Esophagus squamous epithelium (tissue), 5 donors: ENCODE results near the gene WDR37. TPM values are rescaled to one million over a fixed set of nuclear protein-coding genes. Genes with fewer than 3 reads are reported as not detected.

ENCODE experiments used
- DNase-seq: peaks from one replicate; lab custom pipeline; 2025; lab: John Stamatoyannopoulos, UW
- H3K27ac ChIP-seq, 4 donors: fragments of 200-600 bp; sonication (generic); one replicate each; pipeline ENCODE4 v1.5.1; 2016 to 2019; ENCODE audit warnings: mild to moderate bottlenecking in 1 of 4
- H3K27me3 ChIP-seq, 4 donors: fragments of 200-600 bp; sonication (generic); 1 replicate in 3 of 4; 2 replicates in 1 of 4; pipeline versions ENCODE4 v1.5.1 to v1.6.0; 2017 to 2021; ENCODE audit warnings: antibody characterized with exemption in 1 of 4
- H3K36me3 ChIP-seq, 3 donors: fragments of 200-600 bp; sonication (generic); one replicate each; pipeline ENCODE4 v1.5.1; 2016 to 2019
- H3K4me1 ChIP-seq, 3 donors: fragments of 200-600 bp; sonication (generic); one replicate each; pipeline ENCODE4 v1.5.1; 2017 to 2019
- H3K4me3 ChIP-seq, 4 donors: fragments of 200-600 bp; sonication (generic); 1 replicate in 3 of 4; 2 replicates in 1 of 4; pipeline ENCODE4 v1.5.1; 2016 to 2019; ENCODE audit warnings: mild to moderate bottlenecking in 2 of 4, moderate library complexity in 1 of 4
- H3K9me3 ChIP-seq, 3 donors: fragments of 200-600 bp; sonication (generic); one replicate each; pipeline ENCODE4 v1.5.1; 2016 to 2019
- CTCF ChIP-seq, 6 experiments: fragments of 450-650 bp in 4 of 6; fragments of 200-600 bp in 2 of 6; sonication (generic) in 2 of 6; IDR thresholded peaks; one replicate each; pipeline ENCODE4 v1.5.1; 2016 to 2019; ENCODE audit warnings: antibody characterized with exemption in 6 of 6, mild to moderate bottlenecking in 4 of 6, moderate library complexity in 4 of 6
- POLR2A ChIP-seq, 4 donors: fragments of 450-650 bp; IDR thresholded peaks; one replicate each; pipeline ENCODE4 v1.6.1; 2017; ENCODE audit warnings: antibody characterized with exemption in 4 of 4, mild to moderate bottlenecking in 4 of 4, moderate library complexity in 3 of 4
- WGBS, 2 donors: methylation state at CpG; one replicate each; pipeline ENCODE4 v1.1.5; 2018; 5-methylcytosine and 5-hydroxymethylcytosine counted together
- intact Hi-C: fragments of 100-400 bp; cut with DNase I; formaldehyde crosslinking; loops from one replicate; pipeline ENCODE4 v1.15.0; 2022
- total RNA-seq, 4 donors: library from RNA; depleted of rRNA; stranded (reverse); fragments of >200 nt; gene quantifications; one replicate each; pipeline ENCODE4 v1.1.0, GENCODE V29; 2016
- donor health status: DM: yes; HTN: yes; CAD: no.

WDR37 gene
- total RNA-seq, 4 donors from 2014 or later = 7.5 to 17.2 (median 11.3) TPM

DNA sequence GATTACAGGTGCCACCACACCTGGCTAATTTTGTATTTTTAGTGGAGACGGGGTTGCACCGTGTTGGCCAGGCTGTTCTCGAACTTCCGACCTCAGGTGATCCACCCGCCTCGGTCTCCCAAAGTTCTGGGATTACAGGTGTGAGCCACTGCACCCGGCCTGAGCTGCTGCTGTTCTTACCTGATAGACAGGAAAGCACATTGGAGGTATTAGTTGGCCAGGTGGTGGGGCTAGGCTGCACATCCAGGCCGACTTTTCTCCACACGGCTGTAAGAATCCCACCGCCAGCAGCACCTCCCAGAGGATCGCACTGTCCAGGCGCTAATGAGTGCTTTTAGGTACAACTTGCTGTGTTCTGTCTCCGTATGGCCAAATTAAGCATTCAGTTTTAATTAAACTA is 112.6 kb downstream of the WDR37 start:
- TF ChIP-seq POLR2A (IDR thresholded peaks at IDR 0.05) (no peak), CTCF (IDR thresholded peaks at IDR 0.05) (no peak)

DNA sequence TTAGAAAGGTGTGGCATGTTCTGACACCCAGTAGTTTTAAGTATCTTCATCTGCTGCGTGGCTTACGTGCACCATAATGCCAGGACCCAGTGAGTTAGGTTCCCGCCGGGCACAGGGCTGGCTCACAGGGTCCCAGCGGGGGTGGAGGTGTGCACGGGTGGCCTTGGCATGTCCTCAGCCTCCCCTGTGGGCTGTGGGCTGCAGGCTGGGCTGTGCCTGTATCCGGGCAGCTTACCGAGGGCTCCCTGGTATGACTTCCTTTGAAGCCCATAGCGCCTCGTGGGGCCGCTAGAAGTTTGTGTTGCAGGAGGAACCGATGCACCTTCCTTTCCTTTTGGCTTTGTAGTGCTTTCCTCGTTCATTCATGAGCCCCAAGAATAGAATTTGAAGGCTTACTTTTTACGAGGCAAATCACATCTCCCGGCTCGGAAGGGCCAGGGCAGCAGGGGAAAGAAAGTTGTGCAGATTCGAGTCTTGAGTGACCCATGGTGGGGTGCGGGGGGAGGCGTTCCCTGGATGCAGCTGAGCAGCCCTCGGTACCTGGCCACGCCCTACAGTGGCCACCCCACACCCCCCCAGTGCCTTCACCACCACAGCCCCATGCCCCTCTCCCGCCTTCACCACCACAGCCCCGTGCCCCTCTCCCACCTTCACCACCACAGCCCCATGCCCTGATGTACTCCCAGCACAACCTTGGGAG is 113.2 kb downstream of the WDR37 start:
- Histone ChIP-seq H3K4me1 (no peaks in the 10 kb centered on the region), H3K9me3 (no peaks in the 10 kb centered on the region), H3K27ac (no peak overlapping the region), H3K27me3 (peaks cover 0 to 26% (median 0%) of the 10 kb centered on the region in 4 donors), H3K4me3 (no peak overlapping the region), H3K36me3 (no peaks in the 10 kb centered on the region)
- intact Hi-C loops = no loop called here
- TF ChIP-seq CTCF (IDR thresholded peaks at IDR 0.05) = no peak
- no peak for TF ChIP-seq POLR2A (IDR thresholded peaks at IDR 0.05)
- no peak for DNase-seq
- 69 to 74% methylated on average over 12 to 16 of the region's 23 CpGs for WGBS, 2 donors

More for the DNA sequence above, 112.6 kb downstream of the WDR37 start:
- no peaks in the 10 kb centered on the region for H3K9me3 ChIP-seq
- intact Hi-C loops = no loop called here
- no peak for DNase-seq
- H3K27me3 ChIP-seq = peaks cover 0 to 26% (median 0%) of the 10 kb centered on the region in 4 donors
- no peaks in the 10 kb centered on the region for H3K4me1 ChIP-seq
- 85 to 89% methylated on average over 3 to 11 of the region's 13 CpGs for WGBS, 2 donors
- H3K36me3 ChIP-seq = no peaks in the 10 kb centered on the region
- H3K27ac ChIP-seq = no peak overlapping the region
- H3K4me3 ChIP-seq = no peak overlapping the region

DNA sequence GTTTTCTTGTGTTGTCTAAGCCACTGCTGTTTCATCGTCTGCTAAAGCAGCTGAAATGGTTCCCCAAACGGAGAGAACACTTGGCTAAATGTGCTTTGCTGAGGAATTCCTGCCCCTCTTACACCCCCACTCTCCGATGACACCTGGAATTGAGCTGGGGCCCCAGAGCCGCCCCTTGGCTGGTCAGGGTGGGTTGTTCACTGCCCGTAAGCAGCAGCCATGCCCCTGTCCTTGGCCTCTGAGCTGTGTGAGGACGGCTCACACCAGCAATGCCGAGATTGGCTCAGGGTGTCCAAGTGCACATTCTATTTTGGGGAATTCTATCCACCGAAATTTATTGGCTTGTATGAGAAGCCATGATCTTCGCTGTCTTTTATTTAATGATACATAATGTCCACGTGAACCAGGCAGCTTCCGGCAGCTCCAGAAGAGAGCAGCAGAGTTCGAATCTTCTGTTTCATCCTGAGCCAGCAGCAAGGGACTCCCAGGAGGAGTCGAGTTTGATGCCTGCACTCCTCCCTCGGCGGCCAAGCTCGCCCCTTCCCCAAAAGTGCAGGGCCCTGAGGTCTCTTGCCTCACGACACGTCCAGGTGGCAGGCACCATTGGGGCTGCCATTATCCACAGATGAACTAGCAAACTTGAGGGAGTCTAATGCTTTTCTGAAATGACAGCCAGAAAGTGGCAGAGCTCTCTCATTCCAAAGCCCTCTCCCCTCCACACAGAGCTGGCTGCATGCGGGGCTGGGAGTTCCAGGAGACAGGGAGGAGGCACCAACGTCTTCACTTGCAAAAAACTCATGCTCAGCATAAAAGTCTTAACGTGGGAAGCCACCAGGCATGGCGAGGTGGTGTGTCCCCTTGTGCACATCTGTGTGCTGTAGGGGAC is 114.0 kb downstream of the WDR37 start:
- no peaks in the 10 kb centered on the region for H3K9me3 ChIP-seq
- intact Hi-C loops = no loop called here
- DNase-seq = no peak

DNA sequence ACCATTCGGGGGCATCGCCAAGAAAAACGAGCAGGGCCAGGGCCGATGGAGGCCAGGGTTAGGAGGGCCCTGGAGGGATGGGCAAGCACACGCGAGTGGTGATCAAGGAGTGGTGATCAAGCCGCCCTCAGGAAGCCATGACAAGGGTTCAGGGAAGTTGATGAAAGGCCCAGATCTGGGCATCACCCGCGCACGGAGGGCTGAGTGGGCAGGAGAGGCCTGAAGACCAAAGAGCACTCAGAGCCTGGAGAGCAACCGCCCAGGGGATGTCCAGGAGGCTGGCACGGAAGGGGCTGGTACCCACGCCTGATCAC is 114.6 kb downstream of the WDR37 start:
- WGBS, 2 donors = 79 to 89% methylated on average over 9 to 13 of the region's 13 CpGs
- intact Hi-C loops = no loop called here
- Histone ChIP-seq H3K27me3 (peaks cover 0 to 24% (median 0%) of the 10 kb centered on the region in 4 donors), H3K36me3 (no peaks in the 10 kb centered on the region), H3K4me1 (no peaks in the 10 kb centered on the region), H3K27ac (no peak overlapping the region), H3K4me3 (no peak overlapping the region), H3K9me3 (no peaks in the 10 kb centered on the region)
- DNase-seq = no peak
- TF ChIP-seq POLR2A (IDR thresholded peaks at IDR 0.05) (no peak), CTCF (IDR thresholded peaks at IDR 0.05) (no peak)

More for the DNA sequence above, 114.0 kb downstream of the WDR37 start:
- no peak overlapping the region for H3K27ac ChIP-seq
- 58 to 61% methylated on average over 6 to 15 of the region's 22 CpGs for WGBS, 2 donors
- peaks cover 0 to 26% (median 0%) of the 10 kb centered on the region in 4 donors for H3K27me3 ChIP-seq
- H3K36me3 ChIP-seq = no peaks in the 10 kb centered on the region
- H3K4me3 ChIP-seq = no peak overlapping the region
- H3K4me1 ChIP-seq = no peaks in the 10 kb centered on the region
- TF ChIP-seq POLR2A (IDR thresholded peaks at IDR 0.05) (no peak), CTCF (IDR thresholded peaks at IDR 0.05) (no peak)

GRCh38 chr10:1171182-1171581 is 115.0 kb downstream of the WDR37 start:
- intact Hi-C loops = no loop called here
- TF ChIP-seq CTCF (IDR thresholded peaks at IDR 0.05) (no peak), POLR2A (IDR thresholded peaks at IDR 0.05) (no peak)
- Histone ChIP-seq H3K27ac (no peak overlapping the region), H3K27me3 (peaks cover 0 to 21% (median 0%) of the 10 kb centered on the region in 4 donors), H3K4me1 (no peaks in the 10 kb centered on the region), H3K4me3 (no peak overlapping the region), H3K9me3 (no peaks in the 10 kb centered on the region), H3K36me3 (no peaks in the 10 kb centered on the region)
- 80 to 88% methylated on average over 1 to 3 of the region's 4 CpGs for WGBS, 2 donors
- DNase-seq = no peak
